HG03103 (cell line): ENCODE data around the gene PHKA2.

Experiments used
- ATAC-seq: cut with Tn5 transposase; IDR thresholded peaks from one replicate; pipeline ENCODE4 v1.9.1; 2021; ENCODE audit warnings: low read depth; ENCODE audit not compliant: unreplicated experiment

PHKA2 gene

DNA sequence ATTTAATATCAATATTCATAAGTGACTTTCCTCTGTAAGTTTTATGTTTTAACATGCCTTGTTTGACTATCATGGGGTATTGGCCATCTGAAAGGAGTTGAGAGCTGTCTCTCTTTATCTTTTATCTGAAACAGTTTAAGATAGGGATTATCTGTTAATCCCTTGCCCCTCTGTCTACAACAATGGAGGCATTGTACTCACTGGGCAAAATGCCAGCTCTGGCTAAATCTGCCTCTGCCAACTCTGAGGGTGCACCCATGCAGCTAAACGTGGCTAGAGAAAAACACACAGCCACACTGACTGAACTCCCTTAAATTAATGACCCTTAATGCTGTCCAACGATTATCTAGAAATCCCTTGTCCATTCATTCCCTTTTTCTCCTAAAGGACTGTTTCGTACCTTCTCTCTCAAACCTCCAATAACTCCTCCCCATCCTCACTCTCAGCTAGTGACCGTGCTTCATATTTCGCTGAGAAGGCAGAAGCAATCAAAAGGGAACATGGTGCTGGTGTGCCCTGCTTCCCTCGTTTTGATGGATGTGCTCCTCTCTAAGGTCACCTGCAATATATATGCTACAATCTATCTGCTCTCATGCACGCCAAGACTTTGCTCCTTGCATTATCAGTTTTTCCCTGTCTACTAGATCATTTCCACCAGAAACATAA is 10.3 kb downstream of the PHKA2 start:
- ATAC-seq: no peak

DNA sequence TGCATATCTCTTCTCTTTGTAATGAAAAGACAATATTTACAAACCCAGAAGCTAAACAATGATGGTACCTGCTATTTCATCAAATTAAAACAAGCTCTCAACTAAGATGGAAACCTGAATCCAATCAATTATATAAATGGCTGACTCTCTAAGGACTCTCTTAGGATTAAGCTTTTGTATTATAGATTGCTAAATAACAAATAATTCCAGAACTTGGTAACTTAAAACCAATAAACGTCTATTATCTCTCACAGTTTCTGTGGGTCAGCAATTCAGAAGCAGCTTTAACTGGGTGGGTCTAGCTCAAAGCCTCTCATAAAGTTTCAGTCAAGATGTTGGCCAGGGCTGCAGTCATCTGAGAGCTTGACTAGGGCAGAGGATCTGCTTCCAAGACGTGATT is 12.4 kb downstream of the PHKA2 start:
- ATAC-seq: no peak

DNA sequence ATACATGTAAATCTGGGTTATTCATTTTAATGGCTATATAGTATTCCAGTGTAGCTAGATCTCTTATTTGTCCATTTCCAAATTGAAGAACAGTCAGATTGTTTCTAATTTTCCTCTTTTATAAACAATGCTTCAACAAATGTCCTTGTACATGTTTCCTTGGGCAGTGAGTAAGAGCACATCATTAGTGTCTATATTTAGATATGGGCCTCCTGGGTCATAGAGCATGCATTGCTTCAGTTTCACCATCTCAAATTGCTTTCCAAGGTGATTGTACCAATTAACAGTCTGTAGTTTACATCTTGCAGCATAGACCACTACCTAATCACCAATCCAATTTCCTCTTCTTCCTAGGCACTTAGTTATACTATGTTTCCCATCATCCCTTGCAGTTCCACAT is 13.4 kb downstream of the PHKA2 start:
- no peak for ATAC-seq

DNA sequence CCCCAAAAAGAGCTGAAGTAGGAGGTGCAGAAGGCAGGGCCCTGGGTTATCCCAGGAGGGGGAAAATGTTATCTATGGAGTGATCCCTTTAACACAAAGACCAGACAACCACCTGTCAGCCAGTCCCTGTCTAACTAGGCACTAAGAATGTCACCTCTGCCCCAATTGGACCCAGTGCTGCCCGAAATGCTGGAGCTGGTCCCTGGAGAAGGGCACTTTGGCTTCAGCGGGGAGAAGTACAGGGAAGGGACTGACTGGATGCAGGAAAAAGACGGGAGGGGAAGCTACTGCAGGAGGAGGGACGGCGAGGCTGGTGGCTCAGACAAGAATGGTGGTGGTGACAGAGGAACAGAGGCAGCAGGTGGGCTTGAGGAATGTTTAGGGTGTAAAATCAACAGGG is 17.3 kb downstream of the PHKA2 start:
- no peak for ATAC-seq

DNA sequence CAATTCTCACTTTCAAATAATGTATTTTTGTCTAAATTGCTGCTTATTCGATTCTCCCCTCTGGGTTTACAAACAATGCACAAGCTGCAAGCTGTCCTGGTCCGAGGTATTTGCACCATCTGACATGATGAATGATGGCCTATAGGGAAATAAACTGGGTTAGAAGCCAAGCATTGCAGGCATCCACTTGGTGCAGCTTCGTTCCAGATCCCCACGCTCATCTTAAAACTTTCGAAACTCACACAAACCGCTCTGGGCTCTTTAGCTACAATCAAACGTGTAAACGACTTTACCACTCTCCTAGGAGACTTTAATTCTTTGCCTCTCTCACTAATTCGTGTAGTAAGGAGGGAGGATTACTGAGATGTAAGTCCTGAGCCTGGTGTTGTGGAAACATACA is 19.0 kb downstream of the PHKA2 start:
- ATAC-seq: no peak

DNA sequence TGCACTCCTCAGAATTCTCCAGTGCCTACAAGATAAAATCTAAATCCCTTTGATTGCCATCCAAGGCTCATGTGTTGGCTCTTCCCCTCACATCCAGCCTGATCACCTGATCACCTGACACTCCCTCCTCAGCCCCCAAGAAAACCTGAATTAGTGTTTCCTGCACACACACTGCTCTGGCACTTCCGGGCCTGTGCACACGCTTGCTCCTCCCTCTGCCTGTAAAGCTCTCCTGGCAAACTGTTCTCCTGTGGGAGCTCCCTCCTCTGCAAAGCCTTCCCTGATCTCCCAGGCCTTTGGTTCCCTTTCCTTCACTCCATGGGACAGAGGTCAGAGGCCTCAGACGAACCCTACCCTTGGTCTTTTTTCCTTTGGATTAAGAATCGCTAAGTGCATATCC is 19.9 kb downstream of the PHKA2 start:
- no peak for ATAC-seq

DNA sequence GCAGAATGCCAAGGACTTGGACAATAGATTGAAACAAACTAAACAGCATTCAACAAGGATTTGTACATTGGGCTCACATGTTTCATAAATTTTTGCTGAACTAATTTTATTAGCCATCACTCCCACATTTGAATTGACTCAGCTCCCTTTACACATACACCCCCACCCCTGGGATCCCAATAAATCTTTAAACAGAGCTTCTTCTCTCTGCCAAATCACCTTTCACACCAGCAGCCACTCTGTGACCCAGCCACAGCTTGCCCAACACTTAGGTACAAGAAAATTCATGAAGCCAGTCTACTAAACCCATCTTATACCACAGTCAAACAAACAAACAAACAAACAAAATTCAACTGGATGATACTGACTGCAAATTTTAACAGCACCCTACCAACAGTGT is 21.6 kb downstream of the PHKA2 start:
- no peak for ATAC-seq

DNA sequence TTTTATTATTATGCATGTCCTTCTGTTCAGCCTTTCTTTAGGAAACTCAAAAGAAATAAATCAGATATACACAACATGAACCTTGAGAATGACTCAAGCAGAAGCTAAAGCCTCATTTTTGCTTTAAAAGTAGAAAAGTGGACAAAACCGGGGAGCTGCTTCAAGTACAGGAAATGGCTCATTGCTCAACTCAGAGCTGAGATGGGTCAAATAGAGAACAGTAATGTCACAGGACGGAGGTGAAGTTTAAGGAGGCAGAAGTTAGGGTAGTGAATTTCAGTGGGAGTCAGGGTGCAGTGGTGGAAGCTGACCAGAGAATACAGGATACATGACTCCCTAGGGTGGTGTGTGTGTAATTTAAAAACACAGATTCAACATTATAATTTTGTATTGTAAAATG is 22.2 kb downstream of the PHKA2 start:
- ATAC-seq: no peak

DNA sequence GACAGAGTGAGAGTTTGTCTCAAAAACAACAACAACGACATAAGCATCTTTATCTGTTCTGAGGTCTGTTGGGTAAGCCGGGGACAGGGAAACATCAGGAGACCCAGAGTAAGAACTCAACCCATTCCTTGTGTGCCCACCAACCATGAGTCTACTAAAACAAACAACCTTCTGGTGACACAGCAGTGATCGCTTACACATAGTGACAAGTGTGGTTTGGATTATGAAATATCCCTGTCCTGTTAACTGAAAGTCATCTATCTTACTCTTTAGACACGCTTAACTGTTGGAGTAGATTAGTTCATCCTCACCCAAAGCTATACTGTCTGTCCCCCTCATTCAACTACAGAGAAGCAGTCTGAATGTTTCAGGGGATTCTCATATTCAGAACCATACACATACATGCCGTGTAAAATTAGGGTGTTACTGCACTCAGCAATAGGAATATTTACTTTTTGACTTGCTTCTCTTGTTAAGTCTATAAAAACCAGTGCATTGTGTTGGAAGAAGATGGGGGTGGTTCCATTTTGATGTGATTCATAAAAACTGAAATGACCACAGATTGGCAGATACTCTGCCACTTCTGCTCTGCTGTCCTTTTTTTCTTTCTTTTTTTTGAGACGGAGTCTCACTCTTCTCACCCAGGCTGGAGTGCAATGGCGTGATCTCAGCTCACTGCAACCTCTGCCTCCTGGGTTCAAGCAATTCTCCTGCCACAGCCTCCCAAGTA is 27.4 kb downstream of the PHKA2 start:
- no peak for ATAC-seq

DNA sequence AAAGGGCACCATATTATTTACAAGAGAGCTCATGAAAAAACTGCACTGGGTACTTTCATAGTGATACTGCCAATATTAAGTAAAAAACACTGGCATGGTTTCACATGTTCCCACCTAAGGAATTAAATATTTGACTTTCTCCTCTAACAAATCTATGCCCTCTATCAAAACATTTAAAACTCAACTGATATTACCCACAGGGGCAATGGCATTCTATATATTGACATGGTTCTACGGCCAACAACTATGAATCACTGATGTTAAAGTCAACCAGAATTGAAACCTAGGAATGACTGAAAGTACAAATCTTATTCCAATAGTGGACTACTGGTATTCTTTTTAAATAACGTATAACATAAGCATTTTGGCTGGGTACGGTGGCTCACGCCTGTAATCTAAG is 28.2 kb downstream of the PHKA2 start:
- no peak for ATAC-seq

DNA sequence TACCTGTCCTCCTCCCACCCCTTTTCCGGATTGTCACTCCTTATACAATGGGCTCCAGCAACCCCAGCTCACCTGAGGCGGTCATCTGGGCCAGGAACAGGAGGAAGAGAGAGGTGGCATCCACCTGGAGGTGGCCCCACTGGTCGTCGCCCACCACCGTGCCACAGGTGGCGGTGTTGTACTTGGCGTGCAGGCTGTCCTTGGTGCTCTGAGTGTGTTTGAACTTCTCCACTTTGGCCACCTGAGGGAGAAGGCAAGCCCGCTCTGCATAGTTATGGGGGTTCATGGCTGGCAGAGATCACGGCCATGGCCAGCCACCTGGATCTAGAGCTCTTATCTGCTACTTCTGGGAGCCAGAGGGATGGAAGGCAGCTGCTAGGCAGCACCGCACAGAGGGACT is 32.9 kb downstream of the PHKA2 start:
- ATAC-seq: no peak

DNA sequence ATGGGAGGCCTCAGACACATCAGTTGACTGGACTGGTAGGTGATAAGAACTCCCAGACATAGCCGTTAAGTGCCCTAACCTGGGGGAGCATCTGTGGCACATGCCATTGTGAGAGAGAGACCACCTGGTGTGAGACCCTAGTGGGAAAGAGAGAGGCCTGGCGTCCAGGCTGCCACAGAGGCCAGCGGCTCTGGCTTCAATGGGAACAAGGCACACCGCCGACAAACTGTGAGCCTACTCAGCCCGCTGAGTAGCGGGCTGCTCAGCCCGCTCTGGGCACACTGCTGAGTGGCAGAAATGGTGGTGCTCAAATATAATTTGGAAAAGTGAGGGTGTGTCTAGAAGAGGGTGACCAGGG is 34.0 kb downstream of the PHKA2 start:
- ATAC-seq: no peak

DNA sequence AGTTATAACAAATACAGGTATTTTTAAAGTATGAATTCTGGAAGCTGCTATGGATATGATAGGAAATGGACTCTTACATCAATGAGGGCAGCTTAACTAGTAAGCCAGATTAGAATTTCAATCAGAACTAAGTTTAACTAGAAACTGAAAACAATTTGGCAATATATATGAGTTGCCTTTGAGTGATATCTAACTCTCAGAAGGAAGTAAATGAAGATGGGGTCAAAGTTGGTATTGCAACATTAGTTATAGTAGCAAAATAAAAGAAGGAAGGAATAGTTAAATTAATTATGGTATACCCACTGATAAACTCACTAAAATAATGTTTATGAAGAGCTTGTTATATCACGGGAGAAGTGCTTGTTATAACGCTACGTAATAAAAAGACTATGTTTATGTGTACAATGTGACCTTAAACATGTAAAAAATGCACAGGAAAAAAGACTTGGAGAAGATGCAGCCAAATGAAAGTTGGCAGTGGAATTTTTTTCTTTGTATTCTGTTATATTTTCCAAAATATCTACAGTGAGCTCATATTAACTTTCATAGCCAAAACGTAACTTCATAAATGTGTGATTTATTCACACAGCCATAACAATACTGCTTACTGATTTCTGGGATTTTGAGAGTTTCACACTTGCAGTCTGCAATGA is 34.5 kb downstream of the PHKA2 start:
- no peak for ATAC-seq

DNA sequence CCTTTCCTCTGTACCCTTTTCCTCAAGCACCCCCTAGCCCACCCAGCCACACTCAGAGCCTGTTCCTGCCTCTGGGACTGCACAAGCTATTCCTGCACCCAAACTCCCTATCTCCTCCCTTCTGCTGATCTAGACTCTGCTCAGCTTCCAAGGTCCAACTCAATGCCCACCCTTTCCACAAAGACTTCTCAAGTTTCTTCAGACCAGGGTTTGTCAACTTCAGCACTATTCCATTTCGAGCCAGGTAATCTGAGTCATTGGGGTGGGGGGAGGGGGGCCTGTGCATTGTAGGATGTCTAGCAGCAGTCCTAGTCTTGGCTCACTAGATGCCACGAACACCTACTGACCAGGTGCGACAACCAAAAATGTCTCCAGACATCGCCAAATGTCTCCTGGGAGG is 37.3 kb downstream of the PHKA2 start:
- ATAC-seq: no peak

DNA sequence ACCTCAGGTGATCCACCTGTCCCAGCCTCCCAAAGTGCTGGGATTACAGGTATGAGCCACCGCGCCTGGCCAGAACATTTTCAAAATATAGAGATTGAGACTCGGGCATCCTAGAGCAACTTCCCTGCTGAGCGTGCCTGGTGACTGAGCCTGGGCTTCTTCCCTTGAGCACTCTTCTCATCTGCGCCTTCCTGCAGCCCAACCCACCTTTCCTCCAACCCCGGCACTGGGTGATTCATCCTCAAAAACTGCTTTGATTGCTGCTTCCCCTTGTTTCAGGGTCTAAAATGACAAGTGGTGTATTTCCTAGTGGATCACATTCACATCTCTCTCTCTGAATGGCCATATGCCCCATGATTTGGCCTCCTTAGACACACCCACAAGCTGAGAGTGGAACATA is 37.8 kb downstream of the PHKA2 start:
- no peak for ATAC-seq

DNA sequence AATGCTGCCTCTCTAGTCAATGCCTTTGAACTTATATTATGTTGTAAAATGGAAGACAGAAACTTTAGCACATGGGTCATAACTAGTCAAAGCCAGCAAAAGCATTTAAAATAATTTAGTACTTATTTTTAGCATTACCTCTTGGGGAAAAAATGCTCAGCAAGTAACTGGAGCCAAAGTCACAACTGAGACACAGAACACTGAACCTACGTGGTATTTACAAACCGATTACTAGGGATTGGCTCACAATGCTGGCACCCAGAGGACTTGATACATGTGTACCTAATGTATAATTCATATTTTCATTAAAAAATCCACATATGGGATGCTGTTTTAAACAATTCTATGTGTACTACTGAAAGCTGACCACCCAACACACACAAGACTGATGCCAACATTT is 38.4 kb downstream of the PHKA2 start:
- ATAC-seq: no peak

DNA sequence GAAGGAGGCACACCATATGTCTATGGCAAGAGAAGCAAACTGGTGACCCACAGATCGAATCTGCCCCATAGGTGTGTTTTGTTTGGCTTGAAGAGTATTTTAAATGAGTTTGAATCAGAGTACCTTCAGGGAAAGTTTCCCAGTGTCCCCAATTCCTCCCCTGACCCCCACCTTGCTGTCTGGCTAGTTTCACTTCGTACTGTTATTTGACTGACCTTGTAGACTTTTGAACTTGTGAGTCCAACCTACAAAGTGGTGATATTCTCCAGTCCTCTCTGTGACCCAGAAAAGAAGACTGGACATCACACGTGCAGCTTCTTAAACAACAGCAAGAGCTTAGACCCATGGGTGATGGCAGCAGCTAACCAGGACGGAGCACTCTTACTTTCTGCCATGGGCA is 39.4 kb downstream of the PHKA2 start:
- ATAC-seq: no peak

DNA sequence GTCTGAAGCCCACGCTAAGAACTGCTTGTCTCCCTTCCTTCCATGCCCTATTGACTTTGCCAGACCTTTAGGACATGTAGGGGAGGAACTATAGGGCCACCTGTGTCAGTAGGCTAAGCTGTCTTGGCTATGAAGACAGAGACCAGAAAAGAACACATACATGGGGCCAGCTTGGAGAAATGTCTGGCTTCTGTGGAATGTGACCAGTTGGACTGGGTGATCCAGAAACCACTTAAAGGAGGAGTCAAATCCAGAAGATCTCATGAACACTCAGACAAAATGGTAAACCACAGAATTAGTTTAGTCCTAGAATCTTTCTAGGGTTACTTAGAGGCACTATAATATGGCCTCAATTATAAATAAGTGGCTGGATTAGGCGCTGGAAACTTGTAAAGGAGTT is 42.0 kb downstream of the PHKA2 start:
- ATAC-seq: no peak

DNA sequence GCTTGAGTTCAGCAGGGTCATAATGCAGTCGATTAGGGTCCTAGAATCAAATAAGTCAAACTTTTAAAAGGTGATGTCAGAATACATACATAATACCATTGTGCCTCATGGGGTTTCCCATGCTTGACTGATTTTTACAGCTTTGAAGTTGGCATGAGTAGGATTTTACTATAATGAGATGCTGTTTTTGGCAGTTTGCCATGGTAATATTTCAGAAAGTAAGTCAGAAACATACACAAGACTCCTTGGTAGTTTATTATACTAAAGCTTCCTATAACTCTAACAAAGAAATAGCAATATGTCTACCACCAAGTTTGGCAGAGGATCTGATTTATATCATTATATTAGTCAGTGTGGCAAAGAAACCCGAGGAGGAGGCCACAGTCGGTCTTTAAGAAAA is 45.2 kb downstream of the PHKA2 start:
- ATAC-seq: no peak

DNA sequence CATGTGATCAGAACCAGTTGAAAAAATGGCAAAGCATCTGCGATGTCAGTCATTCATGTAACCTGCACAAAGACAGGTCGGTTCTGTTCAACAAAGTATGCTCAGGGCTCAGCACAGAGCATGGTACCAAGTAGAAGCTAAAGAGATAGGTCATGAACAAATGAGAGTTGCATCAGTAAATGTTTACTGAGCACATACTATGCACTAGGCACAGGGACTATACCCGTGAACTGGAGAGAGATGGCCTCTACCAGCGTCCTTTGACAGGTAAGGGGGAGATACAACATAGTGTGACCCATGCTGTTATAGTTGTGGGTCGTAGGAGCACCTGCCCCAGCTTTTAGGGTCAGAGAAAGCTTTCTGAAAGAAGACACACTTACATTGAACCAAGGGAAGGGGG is 46.7 kb downstream of the PHKA2 start:
- ATAC-seq: no peak

DNA sequence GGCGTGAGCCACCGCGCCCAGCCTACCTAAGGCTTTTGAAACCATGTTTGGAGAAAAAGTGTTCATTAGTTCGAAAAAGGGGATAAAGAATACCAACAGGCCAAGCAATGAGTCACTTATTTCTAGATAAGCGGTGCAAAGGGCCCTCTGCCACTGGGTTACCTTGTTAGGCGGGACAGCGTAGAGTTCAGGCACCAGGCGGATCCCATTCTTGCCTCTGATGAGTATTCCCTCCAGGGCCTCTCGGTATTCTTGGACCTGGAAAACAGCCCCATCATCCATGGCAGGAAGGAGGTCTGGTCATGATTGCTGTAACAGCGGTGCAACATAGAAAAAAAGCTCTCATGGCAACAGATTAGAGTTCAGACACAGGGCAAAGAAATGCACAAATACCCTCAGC is 48.0 kb downstream of the PHKA2 start:
- ATAC-seq: no peak

DNA sequence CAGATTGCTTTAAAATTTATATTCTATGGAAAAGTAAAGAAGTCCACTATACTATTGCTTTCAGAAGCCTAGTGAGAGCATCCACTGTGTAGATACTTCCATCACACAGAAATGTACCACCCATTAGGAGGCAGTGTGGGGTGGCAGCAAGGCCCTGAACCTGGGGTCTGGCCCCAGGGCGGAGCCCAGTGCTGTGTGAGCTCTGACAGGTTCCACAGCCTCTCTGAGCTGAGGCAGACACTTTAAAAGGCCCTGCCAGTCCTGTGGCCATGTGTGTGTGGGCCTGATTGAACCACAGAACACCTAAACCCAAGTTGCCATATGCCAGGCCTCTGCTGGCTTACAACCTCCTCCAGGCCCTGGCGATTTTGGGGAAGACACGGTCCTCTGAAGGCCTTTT is 49.2 kb downstream of the PHKA2 start:
- ATAC-seq: no peak
